NOMO-1 treated with DMSO at 0.1 percent for 48 hours (cell line): ENCODE data around the gene SHISAL1.
"Not testable (repeated sequence)": the region's sequence is repeated elsewhere in the genome, so short reads cannot be mapped to it uniquely, and the experiment has no call there.

Experiments
- DNase-seq: peaks from one replicate; lab custom pipeline; 2025; ENCODE audit not compliant: unreplicated experiment; lab: John Stamatoyannopoulos, UW

SHISAL1 gene

GRCh38 chr22:44242946-44243724, 69.6 kb downstream of the SHISAL1 start:
- DNase-seq: no peak

- not testable (repeated sequence) for DNase-seq
Measured at GRCh38 chr22:44241121-44241520, 71.6 kb downstream of the SHISAL1 start.

GRCh38 chr22:44237290-44237689, 75.5 kb downstream of the SHISAL1 start:
- no peak for DNase-seq

- not testable (repeated sequence) for DNase-seq
Measured at GRCh38 chr22:44234372-44234771, 78.4 kb downstream of the SHISAL1 start.

GRCh38 chr22:44231233-44231632, 81.5 kb downstream of the SHISAL1 start:
- DNase-seq: no peak

GRCh38 chr22:44229809-44230208, 82.9 kb downstream of the SHISAL1 start:
- DNase-seq: no peak

GRCh38 chr22:44229331-44229730, 83.4 kb downstream of the SHISAL1 start:
- no peak for DNase-seq

GRCh38 chr22:44225812-44226211, 86.9 kb downstream of the SHISAL1 start:
- DNase-seq: no peak

- DNase-seq: no peak
Measured at GRCh38 chr22:44225091-44225689, 87.6 kb downstream of the SHISAL1 start.

GRCh38 chr22:44224166-44224565, 88.6 kb downstream of the SHISAL1 start:
- DNase-seq: no peak

GRCh38 chr22:44221710-44222475, 90.9 kb downstream of the SHISAL1 start:
- DNase-seq: no peak

- DNase-seq: no peak
Measured at GRCh38 chr22:44220727-44221680, 91.7 kb downstream of the SHISAL1 start.

GRCh38 chr22:44219101-44219870, 93.5 kb downstream of the SHISAL1 start:
- DNase-seq: no peak

- DNase-seq: no peak
Measured at GRCh38 chr22:44218071-44218470, 94.7 kb downstream of the SHISAL1 start.

- DNase-seq: no peak
Measured at GRCh38 chr22:44217346-44217745, 95.4 kb downstream of the SHISAL1 start.

- DNase-seq: no peak
Measured at GRCh38 chr22:44215287-44215686, 97.5 kb downstream of the SHISAL1 start.

- no peak for DNase-seq
Measured at GRCh38 chr22:44214764-44215163, 98.0 kb downstream of the SHISAL1 start.

GRCh38 chr22:44214187-44214586, 98.6 kb downstream of the SHISAL1 start:
- no peak for DNase-seq

GRCh38 chr22:44213489-44214043, 99.2 kb downstream of the SHISAL1 start:
- no peak for DNase-seq

- no peak for DNase-seq
Measured at GRCh38 chr22:44212936-44213335, 99.8 kb downstream of the SHISAL1 start.
